Measurements from ENCODE around the gene ATP4A.

ATP4A gene

DNA sequence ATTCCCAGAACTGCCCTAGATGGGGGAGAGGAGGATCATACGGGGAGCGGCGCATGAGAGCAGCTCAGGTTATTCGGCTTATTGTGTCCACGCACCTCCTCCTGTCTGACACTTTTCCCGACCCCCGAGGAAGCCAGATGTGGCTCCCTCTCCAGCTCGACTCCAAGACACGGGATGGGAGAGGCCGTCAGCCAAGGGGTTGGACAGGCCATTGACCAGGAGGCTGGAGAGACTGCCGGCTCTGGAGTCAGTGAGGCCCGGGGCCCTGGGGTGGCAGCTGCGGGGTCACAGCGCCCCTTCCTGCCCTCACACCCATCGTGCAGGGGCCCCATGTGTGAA lies 52.9 kb downstream of the ATP4A start:
- DNase-seq (ENCODE audit: low spot score) = no peak
- ATAC-seq (ENCODE audit: low read depth) = no peak
- peaks cover 34% of the 10 kb centered on the region for H3K36me3 ChIP-seq (ENCODE audit: low read depth)
- H3K4me1 ChIP-seq (ENCODE audit: insufficient read depth, poor library complexity, severe bottlenecking) = peaks cover 9% of the 10 kb centered on the region
- H3K27ac ChIP-seq (ENCODE audit: poor library complexity, severe bottlenecking) = peak overlapping the region; percentile 93
- H3K27me3 ChIP-seq (ENCODE audit: insufficient read depth, poor library complexity, severe bottlenecking) = no peaks in the 10 kb centered on the region
- peak overlapping the region; percentile 42 for H3K4me3 ChIP-seq (ENCODE audit: severe bottlenecking)
- TF ChIP-seq, protein P1, sequence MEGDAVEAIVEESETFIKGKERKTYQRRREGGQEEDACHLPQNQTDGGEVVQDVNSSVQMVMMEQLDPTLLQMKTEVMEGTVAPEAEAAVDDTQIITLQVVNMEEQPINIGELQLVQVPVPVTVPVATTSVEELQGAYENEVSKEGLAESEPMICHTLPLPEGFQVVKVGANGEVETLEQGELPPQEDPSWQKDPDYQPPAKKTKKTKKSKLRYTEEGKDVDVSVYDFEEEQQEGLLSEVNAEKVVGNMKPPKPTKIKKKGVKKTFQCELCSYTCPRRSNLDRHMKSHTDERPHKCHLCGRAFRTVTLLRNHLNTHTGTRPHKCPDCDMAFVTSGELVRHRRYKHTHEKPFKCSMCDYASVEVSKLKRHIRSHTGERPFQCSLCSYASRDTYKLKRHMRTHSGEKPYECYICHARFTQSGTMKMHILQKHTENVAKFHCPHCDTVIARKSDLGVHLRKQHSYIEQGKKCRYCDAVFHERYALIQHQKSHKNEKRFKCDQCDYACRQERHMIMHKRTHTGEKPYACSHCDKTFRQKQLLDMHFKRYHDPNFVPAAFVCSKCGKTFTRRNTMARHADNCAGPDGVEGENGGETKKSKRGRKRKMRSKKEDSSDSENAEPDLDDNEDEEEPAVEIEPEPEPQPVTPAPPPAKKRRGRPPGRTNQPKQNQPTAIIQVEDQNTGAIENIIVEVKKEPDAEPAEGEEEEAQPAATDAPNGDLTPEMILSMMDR (IDR thresholded peaks at IDR 0.05; ENCODE audit: poor library complexity, severe bottlenecking) = peak; percentile 67
- H3K9me3 ChIP-seq (ENCODE audit: severe bottlenecking) = no peaks in the 10 kb centered on the region

- peaks cover 40% of the 10 kb centered on the region for H3K36me3 ChIP-seq (ENCODE audit: low read depth)
- H3K4me3 ChIP-seq (ENCODE audit: severe bottlenecking) = peak overlapping the region; percentile 42
- H3K27ac ChIP-seq (ENCODE audit: poor library complexity, severe bottlenecking) = peak overlapping the region; percentile 93
- ATAC-seq (ENCODE audit: low read depth) (peak; percentile 81), DNase-seq (ENCODE audit: low spot score) (peak; percentile 84)
- TF ChIP-seq, protein P1 (IDR thresholded peaks at IDR 0.05; ENCODE audit: poor library complexity, severe bottlenecking) = peak; percentile 96
- no peaks in the 10 kb centered on the region for H3K9me3 ChIP-seq (ENCODE audit: severe bottlenecking)
- no peaks in the 10 kb centered on the region for H3K27me3 ChIP-seq (ENCODE audit: insufficient read depth, poor library complexity, severe bottlenecking)
- H3K4me1 ChIP-seq (ENCODE audit: insufficient read depth, poor library complexity, severe bottlenecking) = peaks cover 9% of the 10 kb centered on the region
These were observed 53.4 kb downstream of the ATP4A start for GRCh38 chr19:35509861-35510625.

- H3K27me3 ChIP-seq (ENCODE audit: insufficient read depth, poor library complexity, severe bottlenecking) = no peaks in the 10 kb centered on the region
- H3K27ac ChIP-seq (ENCODE audit: poor library complexity, severe bottlenecking) = peak overlapping the region; percentile 93
- peaks cover 9% of the 10 kb centered on the region for H3K4me1 ChIP-seq (ENCODE audit: insufficient read depth, poor library complexity, severe bottlenecking)
- H3K9me3 ChIP-seq (ENCODE audit: severe bottlenecking) = no peaks in the 10 kb centered on the region
- DNase-seq (ENCODE audit: low spot score) (no peak), ATAC-seq (ENCODE audit: low read depth) (peak; percentile 66)
- TF ChIP-seq, protein P1 (IDR thresholded peaks at IDR 0.05; ENCODE audit: poor library complexity, severe bottlenecking) = no peak
- peaks cover 49% of the 10 kb centered on the region for H3K36me3 ChIP-seq (ENCODE audit: low read depth)
- H3K4me3 ChIP-seq (ENCODE audit: severe bottlenecking) = peak overlapping the region; percentile 42
These were observed 54.3 kb downstream of the ATP4A start for GRCh38 chr19:35509018-35509652.

- Histone ChIP-seq H3K4me1 (ENCODE audit: insufficient read depth, poor library complexity, severe bottlenecking) (peaks cover 9% of the 10 kb centered on the region), H3K27me3 (ENCODE audit: insufficient read depth, poor library complexity, severe bottlenecking) (no peaks in the 10 kb centered on the region), H3K27ac (ENCODE audit: poor library complexity, severe bottlenecking) (no peak overlapping the region), H3K36me3 (ENCODE audit: low read depth) (peaks cover 57% of the 10 kb centered on the region), H3K4me3 (ENCODE audit: severe bottlenecking) (no peak overlapping the region), H3K9me3 (ENCODE audit: severe bottlenecking) (no peaks in the 10 kb centered on the region)
- no peak for ATAC-seq (ENCODE audit: low read depth)
- TF ChIP-seq, protein P1 (IDR thresholded peaks at IDR 0.05; ENCODE audit: poor library complexity, severe bottlenecking) = no peak
- DNase-seq (ENCODE audit: low spot score) = no peak
These were observed 55.3 kb downstream of the ATP4A start for GRCh38 chr19:35508129-35508528.

DNA sequence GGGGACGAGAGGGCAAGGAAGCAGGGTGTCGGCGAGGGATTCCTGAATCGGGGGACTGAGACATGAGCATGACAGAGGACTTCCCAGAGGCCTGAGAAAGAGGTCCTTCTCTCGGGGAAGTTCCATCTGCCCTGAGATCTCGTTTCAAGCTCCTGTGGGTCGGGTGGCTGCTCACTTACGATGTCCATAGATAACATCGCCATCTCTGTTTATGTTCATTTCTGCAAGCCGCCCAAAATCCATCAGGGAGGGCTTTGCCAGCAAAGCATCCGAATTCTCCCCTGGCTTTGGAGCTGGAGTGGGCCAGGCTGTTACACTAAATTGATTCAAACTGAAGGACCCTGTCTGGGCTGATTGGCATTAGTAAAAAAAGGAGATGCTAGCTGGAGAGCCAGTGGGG lies 55.9 kb downstream of the ATP4A start:
- Histone ChIP-seq H3K4me1 (ENCODE audit: insufficient read depth, poor library complexity, severe bottlenecking) (peaks cover 9% of the 10 kb centered on the region), H3K9me3 (ENCODE audit: severe bottlenecking) (no peaks in the 10 kb centered on the region), H3K27me3 (ENCODE audit: insufficient read depth, poor library complexity, severe bottlenecking) (no peaks in the 10 kb centered on the region), H3K36me3 (ENCODE audit: low read depth) (peaks cover 57% of the 10 kb centered on the region), H3K4me3 (ENCODE audit: severe bottlenecking) (no peak overlapping the region), H3K27ac (ENCODE audit: poor library complexity, severe bottlenecking) (no peak overlapping the region)
- TF ChIP-seq, protein P1 (IDR thresholded peaks at IDR 0.05; ENCODE audit: poor library complexity, severe bottlenecking) = no peak
- DNase-seq (ENCODE audit: low spot score) = no peak
- ATAC-seq (ENCODE audit: low read depth) = no peak
